Thyroid gland (tissue), 4 donors: ENCODE data around the gene DPP8. TPM values are rescaled to one million over a fixed set of nuclear protein-coding genes. Genes with fewer than 3 reads are reported as not detected.

ENCODE experiments used
- DNase-seq, 2 donors: peaks; one replicate each; pipeline ENCODE4 v3.0.0-alpha.2; 2019
- H3K27ac ChIP-seq, 3 donors: fragments of 200-600 bp; sonication (generic); 1 replicate in 2 of 3; 2 replicates in 1 of 3; pipeline ENCODE4 v1.5.1; 2016 to 2019; ENCODE audit warnings: mild to moderate bottlenecking in 1 of 3, moderate library complexity in 1 of 3
- H3K27me3 ChIP-seq: fragments of 200-600 bp; sonication (generic); one replicate; pipeline ENCODE4 v1.5.1; 2019
- H3K36me3 ChIP-seq, 2 donors: fragments of 200-600 bp; sonication (generic); one replicate each; pipeline ENCODE4 v1.5.1; 2016 to 2019
- H3K4me1 ChIP-seq, 2 donors: fragments of 200-600 bp; sonication (generic); one replicate each; pipeline ENCODE4 v1.5.1; 2017 to 2019
- H3K4me3 ChIP-seq, 3 donors: fragments of 200-600 bp; sonication (generic); replicated peaks in 1 of 3; 1 replicate in 2 of 3; 2 replicates in 1 of 3; pipeline ENCODE4 v1.5.1; 2016; ENCODE audit warnings: mild to moderate bottlenecking in 1 of 3
- H3K9me3 ChIP-seq: fragments of 200-600 bp; sonication (generic); one replicate; pipeline ENCODE4 v1.5.1; 2017
- POLR2A ChIP-seq, 2 donors: fragments of 450-650 bp; IDR thresholded peaks; one replicate each; pipeline ENCODE4 v1.6.1; 2017; ENCODE audit warnings: antibody characterized with exemption in 2 of 2, mild to moderate bottlenecking in 2 of 2, moderate library complexity in 1 of 2
- WGBS, 2 donors: methylation state at CpG; one replicate each; pipeline ENCODE4 v1.1.5; 2017; 5-methylcytosine and 5-hydroxymethylcytosine counted together
- intact Hi-C: fragments of 100-400 bp; cut with DNase I; formaldehyde crosslinking; loops from one replicate; pipeline ENCODE4 v1.15.1; 2023
- total RNA-seq, 4 donors: library from RNA; depleted of rRNA; stranded (reverse); fragments of >200 nt; gene quantifications; one replicate each; pipeline ENCODE4 v1.2.3, GENCODE V29; 2016
- TF ChIP-seq, protein P1 (sequence below), 6 experiments: fragments of 200-600 bp in 3 of 6; fragments of 450-650 bp in 3 of 6; sonication (generic) in 3 of 6; IDR thresholded peaks; one replicate each; pipeline ENCODE4 v1.5.1; 2016 to 2019; ENCODE audit warnings: antibody characterized with exemption in 6 of 6, mild to moderate bottlenecking in 2 of 6, inconsistent platforms in 1 of 6, moderate library complexity in 1 of 6

The DPP8 gene
- total RNA-seq, 4 donors from 2014 or later: 44.8 to 53.5 (median 52.3) TPM

DNA sequence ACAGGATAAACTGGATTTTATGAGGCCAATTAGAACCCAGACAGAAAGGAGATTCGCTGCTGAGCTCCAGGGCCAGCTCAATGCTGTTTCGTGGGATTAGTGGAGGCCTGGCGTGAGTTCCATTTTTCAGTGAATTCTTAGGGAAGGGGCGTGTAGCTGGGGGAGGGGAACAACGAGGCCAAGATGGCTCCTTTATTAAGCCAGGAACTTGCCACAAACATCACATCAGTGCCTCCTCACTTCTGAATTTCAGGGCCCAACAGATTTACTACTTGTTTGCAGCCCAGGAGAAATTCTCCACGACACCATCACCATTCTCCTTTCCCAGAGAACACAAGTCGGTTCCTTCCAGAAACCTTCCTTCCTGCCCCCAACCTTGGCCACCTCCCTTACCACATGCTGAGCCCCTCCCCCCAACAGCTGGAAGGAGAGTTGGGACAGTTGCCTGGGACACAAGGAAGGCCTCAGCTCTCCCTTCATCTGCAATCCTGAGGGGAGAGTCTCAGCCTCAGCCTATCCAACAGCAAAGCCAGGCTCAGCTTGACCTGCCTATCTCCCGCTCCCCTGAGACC is 100.6 kb downstream of the DPP8 start:
- H3K27ac ChIP-seq: no peak overlapping the region
- peaks cover 17 to 30% of the 10 kb centered on the region in 2 donors for H3K4me1 ChIP-seq
- intact Hi-C loops: no loop called here
- no peaks in the 10 kb centered on the region for H3K36me3 ChIP-seq
- 77 to 85% methylated on average over 8 of the region's 8 CpGs for WGBS, 2 donors
- H3K27me3 ChIP-seq: no peaks in the 10 kb centered on the region
- H3K9me3 ChIP-seq: no peaks in the 10 kb centered on the region
- no peak overlapping the region for H3K4me3 ChIP-seq
- DNase-seq: no peak
- no peak for TF ChIP-seq POLR2A (IDR thresholded peaks at IDR 0.05)
- TF ChIP-seq, protein P1, sequence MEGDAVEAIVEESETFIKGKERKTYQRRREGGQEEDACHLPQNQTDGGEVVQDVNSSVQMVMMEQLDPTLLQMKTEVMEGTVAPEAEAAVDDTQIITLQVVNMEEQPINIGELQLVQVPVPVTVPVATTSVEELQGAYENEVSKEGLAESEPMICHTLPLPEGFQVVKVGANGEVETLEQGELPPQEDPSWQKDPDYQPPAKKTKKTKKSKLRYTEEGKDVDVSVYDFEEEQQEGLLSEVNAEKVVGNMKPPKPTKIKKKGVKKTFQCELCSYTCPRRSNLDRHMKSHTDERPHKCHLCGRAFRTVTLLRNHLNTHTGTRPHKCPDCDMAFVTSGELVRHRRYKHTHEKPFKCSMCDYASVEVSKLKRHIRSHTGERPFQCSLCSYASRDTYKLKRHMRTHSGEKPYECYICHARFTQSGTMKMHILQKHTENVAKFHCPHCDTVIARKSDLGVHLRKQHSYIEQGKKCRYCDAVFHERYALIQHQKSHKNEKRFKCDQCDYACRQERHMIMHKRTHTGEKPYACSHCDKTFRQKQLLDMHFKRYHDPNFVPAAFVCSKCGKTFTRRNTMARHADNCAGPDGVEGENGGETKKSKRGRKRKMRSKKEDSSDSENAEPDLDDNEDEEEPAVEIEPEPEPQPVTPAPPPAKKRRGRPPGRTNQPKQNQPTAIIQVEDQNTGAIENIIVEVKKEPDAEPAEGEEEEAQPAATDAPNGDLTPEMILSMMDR (IDR thresholded peaks at IDR 0.05): no peak

DNA sequence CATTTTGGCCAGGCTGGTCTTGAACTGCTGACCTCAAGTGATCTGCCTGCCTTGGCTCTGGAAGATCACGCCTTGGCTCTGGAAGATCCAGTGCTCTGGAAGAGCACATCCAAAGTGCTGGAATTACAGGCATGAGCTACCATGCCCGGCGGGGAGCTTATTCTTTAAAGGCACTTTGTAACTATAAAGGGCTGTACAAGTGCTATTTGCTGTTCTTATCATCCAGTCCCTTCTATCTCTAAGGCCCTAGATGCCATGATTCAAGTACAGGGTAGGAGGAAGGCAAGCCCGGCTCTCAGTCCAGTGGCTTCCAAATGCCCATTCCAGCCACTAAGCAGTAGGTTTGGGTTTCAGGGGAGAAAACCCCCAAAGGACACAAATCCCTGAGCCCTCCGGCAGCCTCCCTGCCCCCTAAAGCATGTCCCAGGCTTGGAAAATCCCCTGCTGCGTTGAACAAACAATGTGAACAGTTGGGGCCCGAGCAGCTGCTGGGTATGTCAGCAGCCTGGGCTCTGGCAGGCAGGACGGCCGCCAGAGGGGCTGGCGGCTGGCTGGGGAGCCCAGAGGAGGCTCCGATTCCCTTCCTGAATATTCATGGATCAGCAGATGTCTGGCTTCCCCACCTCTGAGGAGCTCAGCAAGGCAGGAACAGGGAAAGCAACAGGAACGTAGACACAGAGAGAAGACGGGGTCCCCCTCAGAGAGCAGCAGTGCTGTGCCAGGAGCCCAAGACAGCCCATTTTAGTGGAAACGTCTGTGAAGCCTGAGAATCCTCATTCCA is 102.5 kb downstream of the DPP8 start:
- H3K27ac ChIP-seq: peak overlapping the region; percentile 37 to 51 (median 49)
- H3K4me3 ChIP-seq: no peak overlapping the region
- WGBS, 2 donors: 37 to 44% methylated on average over 14 of the region's 14 CpGs
- peak; percentile 44 to 72 for DNase-seq
- intact Hi-C loops: no loop called here
- peaks cover 11 to 21% of the 10 kb centered on the region in 2 donors for H3K4me1 ChIP-seq
- H3K9me3 ChIP-seq: no peaks in the 10 kb centered on the region
- no peaks in the 10 kb centered on the region for H3K27me3 ChIP-seq
- no peak for TF ChIP-seq POLR2A (IDR thresholded peaks at IDR 0.05)
- TF ChIP-seq, protein P1 (IDR thresholded peaks at IDR 0.05): no peak
- no peaks in the 10 kb centered on the region for H3K36me3 ChIP-seq

DNA sequence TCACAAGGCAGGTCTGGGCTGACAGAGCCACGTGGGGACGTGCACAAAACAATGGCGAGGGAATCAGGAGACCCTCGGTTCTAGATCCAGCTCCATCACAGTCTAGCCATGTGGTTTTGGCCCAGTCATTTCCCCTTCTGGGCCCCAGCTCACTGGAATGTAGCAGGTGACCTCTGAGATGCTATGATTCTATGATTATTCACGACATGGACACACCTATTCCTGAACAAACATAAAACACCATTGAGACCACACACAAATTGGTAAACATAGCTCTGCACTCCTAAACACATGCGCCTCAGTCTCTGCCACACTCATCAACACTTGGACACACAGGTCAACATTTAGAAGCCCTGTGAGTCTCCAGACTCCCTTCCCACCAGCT is 103.7 kb downstream of the DPP8 start:
- whole genome bisulfite sequencing, 2 donors: 92 to 97% methylated on average over 6 of the region's 6 CpGs
- H3K27ac ChIP-seq: no peak overlapping the region
- DNase-seq: no peak
- no peaks in the 10 kb centered on the region for H3K27me3 ChIP-seq
- no peaks in the 10 kb centered on the region for H3K36me3 ChIP-seq
- intact Hi-C loops: no loop called here
- peaks cover 24 to 34% of the 10 kb centered on the region in 2 donors for H3K4me1 ChIP-seq
- H3K4me3 ChIP-seq: no peak overlapping the region
- no peaks in the 10 kb centered on the region for H3K9me3 ChIP-seq
- no peak for TF ChIP-seq POLR2A (IDR thresholded peaks at IDR 0.05)
- TF ChIP-seq, protein P1 (IDR thresholded peaks at IDR 0.05): no peak

DNA sequence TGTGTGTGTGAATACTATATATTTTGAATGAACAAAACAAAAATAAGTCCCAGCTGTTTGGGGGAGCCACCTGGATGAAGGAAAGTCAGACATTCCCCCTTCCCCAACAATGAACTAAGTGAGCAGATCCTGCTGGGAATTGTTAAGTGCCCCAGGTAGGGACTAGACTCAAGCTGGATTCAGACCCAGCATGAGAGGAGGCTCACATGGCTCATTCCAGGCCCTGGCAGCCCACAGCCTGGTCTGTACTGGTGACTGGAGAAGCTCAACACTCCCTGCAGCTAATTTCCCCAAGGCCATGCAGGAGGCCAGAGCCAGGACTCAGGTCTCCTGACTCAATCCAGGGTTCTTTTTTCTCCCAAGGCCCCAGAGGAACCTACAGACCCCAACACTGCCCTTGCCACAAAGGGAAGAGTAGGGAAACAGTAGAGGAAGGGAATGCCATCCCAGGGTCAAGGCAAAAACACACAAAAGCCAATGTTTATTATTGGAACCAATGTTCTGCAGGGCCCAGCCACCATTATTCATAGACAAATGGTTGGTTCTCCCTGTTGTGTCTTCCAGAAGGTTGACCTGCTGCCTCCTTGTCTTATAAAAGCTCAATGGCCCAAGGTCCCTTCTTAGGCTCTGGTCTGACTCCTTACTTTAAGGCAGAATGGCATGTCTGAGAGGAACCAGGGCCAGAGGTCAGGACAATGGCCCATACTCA is 104.3 kb downstream of the DPP8 start:
- Histone ChIP-seq H3K4me1 (peaks cover 27 to 38% of the 10 kb centered on the region in 2 donors), H3K27ac (no peak overlapping the region), H3K9me3 (no peaks in the 10 kb centered on the region), H3K27me3 (no peaks in the 10 kb centered on the region), H3K4me3 (no peak overlapping the region), H3K36me3 (no peaks in the 10 kb centered on the region)
- intact Hi-C loops: no loop called here
- TF ChIP-seq POLR2A (IDR thresholded peaks at IDR 0.05): no peak
- no peak for DNase-seq

DNA sequence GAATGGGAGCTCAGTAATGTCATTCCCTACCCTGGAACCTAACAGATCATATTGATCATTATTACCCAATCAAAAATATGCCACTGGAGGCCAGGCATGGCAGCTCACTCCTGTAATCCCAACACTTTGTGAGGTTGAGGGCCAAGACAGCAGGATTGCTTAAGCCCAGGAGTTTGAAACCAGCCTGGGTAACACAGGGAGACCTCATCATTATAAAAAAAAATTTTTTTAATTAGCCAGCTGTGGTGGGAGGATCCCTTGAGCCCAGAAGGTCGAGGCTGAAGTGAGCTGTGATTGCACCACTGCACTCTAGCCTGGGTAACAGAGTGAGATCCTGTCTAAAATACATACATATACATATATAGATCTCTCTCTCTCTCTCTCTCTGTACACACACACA is 104.9 kb downstream of the DPP8 start:
- Histone ChIP-seq H3K27ac (no peak overlapping the region), H3K36me3 (no peaks in the 10 kb centered on the region), H3K27me3 (no peaks in the 10 kb centered on the region), H3K4me3 (no peak overlapping the region), H3K4me1 (peaks cover 34 to 44% of the 10 kb centered on the region in 2 donors), H3K9me3 (no peaks in the 10 kb centered on the region)
- no peak for TF ChIP-seq POLR2A (IDR thresholded peaks at IDR 0.05)
- DNase-seq: no peak
- intact Hi-C loops: no loop called here
- 33 to 64% methylated on average over 1 of the region's 1 CpG for WGBS, 2 donors
